Measurements from ENCODE around the gene SDCCAG8. TPM values are rescaled to one million over a fixed set of nuclear protein-coding genes. Genes with fewer than 3 reads are reported as not detected.

Gene SDCCAG8
- total and polyA plus RNA-seq, 2 donors from 2014 or later = 29.6 to 53.2 TPM

GRCh38 chr1:243469497-243469896 is 213.7 kb downstream of the SDCCAG8 start:
- Histone ChIP-seq H3K9ac (ENCODE audit: low read length in 3 of 3) (no peak overlapping the region), H3K27me3 (ENCODE audit: control insufficient read depth, insufficient read depth, low read length) (no peaks in the 10 kb centered on the region), H3K9me3 (ENCODE audit: control insufficient read depth in 2 of 3, insufficient read depth in 1 of 3, low read length in 3 of 3) (no peaks in the 10 kb centered on the region), H3K4me1 (ENCODE audit: control insufficient read depth in 2 of 3, insufficient read depth in 2 of 3, low read depth in 1 of 3, low read length in 3 of 3) (no peaks in the 10 kb centered on the region), H3K36me3 (ENCODE audit: control insufficient read depth in 2 of 3, insufficient read depth in 3 of 3, low read length in 3 of 3) (no peaks in the 10 kb centered on the region), H3K27ac (ENCODE audit: low read depth in 2 of 2, low read length in 2 of 2) (no peak overlapping the region), H3K4me3 (ENCODE audit: low read length in 3 of 3) (no peak overlapping the region)
- TF ChIP-seq CTCF (IDR thresholded peaks at IDR 0.05; ENCODE audit: borderline replicate concordance, extremely low read depth, insufficient read depth) = no peak
- intact Hi-C loops (cut with DNase I) = no loop called here
- FAIRE-seq (no peak), DNase-seq (no peak)

- H3K9ac ChIP-seq (ENCODE audit: low read length in 3 of 3) = no peak overlapping the region
- intact Hi-C loops (cut with DNase I) = no loop called here
- FAIRE-seq (no peak), DNase-seq (no peak)
- no peak for TF ChIP-seq CTCF (IDR thresholded peaks at IDR 0.05; ENCODE audit: borderline replicate concordance, extremely low read depth, insufficient read depth)
- no peaks in the 10 kb centered on the region for H3K36me3 ChIP-seq (ENCODE audit: control insufficient read depth in 2 of 3, insufficient read depth in 3 of 3, low read length in 3 of 3)
- H3K27ac ChIP-seq (ENCODE audit: low read depth in 2 of 2, low read length in 2 of 2) = no peak overlapping the region
- H3K9me3 ChIP-seq (ENCODE audit: control insufficient read depth in 2 of 3, insufficient read depth in 1 of 3, low read length in 3 of 3) = no peaks in the 10 kb centered on the region
- H3K4me1 ChIP-seq (ENCODE audit: control insufficient read depth in 2 of 3, insufficient read depth in 2 of 3, low read depth in 1 of 3, low read length in 3 of 3) = no peaks in the 10 kb centered on the region
- no peaks in the 10 kb centered on the region for H3K27me3 ChIP-seq (ENCODE audit: control insufficient read depth, insufficient read depth, low read length)
- H3K4me3 ChIP-seq (ENCODE audit: low read length in 3 of 3) = no peak overlapping the region
Observed at GRCh38 chr1:243470502-243470901, 214.7 kb downstream of the SDCCAG8 start.

- no peak for TF ChIP-seq CTCF (IDR thresholded peaks at IDR 0.05; ENCODE audit: borderline replicate concordance, extremely low read depth, insufficient read depth)
- no peaks in the 10 kb centered on the region for H3K4me1 ChIP-seq (ENCODE audit: control insufficient read depth in 2 of 3, insufficient read depth in 2 of 3, low read depth in 1 of 3, low read length in 3 of 3)
- no peak for DNase-seq
- no peak overlapping the region for H3K4me3 ChIP-seq (ENCODE audit: low read length in 3 of 3)
- intact Hi-C loops (cut with DNase I) = no loop called here
- H3K36me3 ChIP-seq (ENCODE audit: control insufficient read depth in 2 of 3, insufficient read depth in 3 of 3, low read length in 3 of 3) = no peaks in the 10 kb centered on the region
- FAIRE-seq = no peak
- H3K27ac ChIP-seq (ENCODE audit: low read depth in 2 of 2, low read length in 2 of 2) = no peak overlapping the region
- no peaks in the 10 kb centered on the region for H3K27me3 ChIP-seq (ENCODE audit: control insufficient read depth, insufficient read depth, low read length)
- no peaks in the 10 kb centered on the region for H3K9me3 ChIP-seq (ENCODE audit: control insufficient read depth in 2 of 3, insufficient read depth in 1 of 3, low read length in 3 of 3)
- no peak overlapping the region for H3K9ac ChIP-seq (ENCODE audit: low read length in 3 of 3)
Observed at GRCh38 chr1:243471026-243471685, 215.3 kb downstream of the SDCCAG8 start.

Data from kidney (tissue), 14 donors.